NT2/D1 (cell line): Measurements from ENCODE around the gene INPP5E.

ENCODE experiments used
- DNase-seq: peaks from one replicate; pipeline ENCODE4 v3.0.0-alpha.2; 2011; ENCODE audit warnings: low read depth, low spot score
- H3K27me3 ChIP-seq: 2 replicates; pipeline ENCODE4 v1.6.0; 2011; ENCODE audit warnings: mild to moderate bottlenecking; ENCODE audit not compliant: insufficient read length, insufficient read depth
- H3K36me3 ChIP-seq: 2 replicates; pipeline ENCODE4 v1.6.1; 2011; ENCODE audit warnings: mild to moderate bottlenecking, low read length, mixed read lengths; ENCODE audit not compliant: insufficient read depth, insufficient read length
- H3K4me1 ChIP-seq: 2 replicates; pipeline ENCODE4 v1.5.1; 2011; ENCODE audit not compliant: insufficient read depth, insufficient read length
- H3K4me3 ChIP-seq: 2 replicates; pipeline ENCODE4 v1.5.1; 2011; ENCODE audit warnings: low read depth; ENCODE audit not compliant: insufficient read length
- H3K9ac ChIP-seq: 2 replicates; pipeline ENCODE4 v1.6.0; 2011; ENCODE audit warnings: low read depth; ENCODE audit not compliant: insufficient read length
- H3K9me3 ChIP-seq: 2 replicates; pipeline ENCODE4 v1.5.1; 2011; ENCODE audit warnings: mild to moderate bottlenecking, low read length; ENCODE audit not compliant: insufficient read depth
- SUZ12 ChIP-seq: IDR thresholded peaks from 2 replicates; pipeline ENCODE4 v1.6.1; 2011; ENCODE audit not compliant: insufficient read length, insufficient read depth; ENCODE audit errors: extremely low read depth
- YY1 ChIP-seq: IDR thresholded peaks from 2 replicates; pipeline ENCODE4 v1.6.1; 2011; ENCODE audit not compliant: insufficient read length, insufficient read depth
- ZNF274 ChIP-seq: IDR thresholded peaks from 2 replicates; pipeline ENCODE4 v1.6.1; 2011; ENCODE audit warnings: mild to moderate bottlenecking, low read depth, low read length

The INPP5E gene

DNA sequence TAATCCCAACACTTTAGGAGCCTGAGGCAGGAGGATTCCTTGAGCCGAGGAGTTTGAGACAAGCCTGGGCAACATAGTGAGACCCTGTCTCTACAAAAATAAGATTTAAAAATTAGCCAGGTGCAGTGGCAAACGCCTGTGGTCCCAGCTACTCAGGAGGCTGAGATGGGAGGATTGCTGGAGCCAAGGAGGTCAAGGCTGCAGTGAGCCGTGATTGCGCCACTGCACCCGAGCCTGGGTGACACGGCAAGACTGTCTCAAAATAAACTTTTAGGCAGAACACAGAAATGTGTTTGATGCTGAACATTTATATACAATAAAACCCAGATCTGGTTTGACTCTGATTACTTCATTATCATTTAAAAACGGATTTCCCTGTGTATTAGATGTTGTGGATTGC lies 34.2 kb downstream of the INPP5E start:
- no peak for TF ChIP-seq YY1
- no peak for TF ChIP-seq ZNF274
- no peak for TF ChIP-seq SUZ12
- no peaks in the 10 kb centered on the region for H3K27me3 ChIP-seq
- H3K4me3 ChIP-seq, result no peak overlapping the region
- H3K36me3 ChIP-seq, result peaks cover 82% of the 10 kb centered on the region
- H3K9me3 ChIP-seq, result no peaks in the 10 kb centered on the region
- peaks cover 9% of the 10 kb centered on the region for H3K4me1 ChIP-seq
- no peak for DNase-seq
- H3K9ac ChIP-seq, result no peak overlapping the region

DNA sequence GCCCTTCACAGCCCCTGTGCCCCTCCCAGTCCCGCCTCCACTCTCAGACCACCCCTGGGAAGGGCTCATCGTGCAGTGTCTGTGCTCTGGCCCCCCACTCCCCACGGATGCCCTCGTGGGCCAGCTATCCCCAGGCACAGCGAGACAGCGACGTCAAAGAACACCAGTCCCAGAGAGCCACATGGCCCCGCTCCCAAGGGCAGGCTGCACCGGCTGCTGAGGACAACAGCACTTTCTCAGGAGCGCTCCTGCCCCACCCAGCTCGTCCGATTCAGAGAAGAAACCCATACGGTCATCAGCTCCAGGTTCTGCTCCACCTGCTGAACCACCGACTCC lies 34.9 kb downstream of the INPP5E start:
- Histone ChIP-seq H3K9me3 (no peaks in the 10 kb centered on the region), H3K4me1 (peaks cover 11% of the 10 kb centered on the region), H3K4me3 (no peak overlapping the region), H3K27me3 (no peaks in the 10 kb centered on the region), H3K36me3 (peaks cover 82% of the 10 kb centered on the region), H3K9ac (peak overlapping the region; percentile 17)
- TF ChIP-seq YY1, result no peak
- TF ChIP-seq SUZ12, result no peak
- TF ChIP-seq ZNF274, result no peak
- DNase-seq, result no peak

DNA sequence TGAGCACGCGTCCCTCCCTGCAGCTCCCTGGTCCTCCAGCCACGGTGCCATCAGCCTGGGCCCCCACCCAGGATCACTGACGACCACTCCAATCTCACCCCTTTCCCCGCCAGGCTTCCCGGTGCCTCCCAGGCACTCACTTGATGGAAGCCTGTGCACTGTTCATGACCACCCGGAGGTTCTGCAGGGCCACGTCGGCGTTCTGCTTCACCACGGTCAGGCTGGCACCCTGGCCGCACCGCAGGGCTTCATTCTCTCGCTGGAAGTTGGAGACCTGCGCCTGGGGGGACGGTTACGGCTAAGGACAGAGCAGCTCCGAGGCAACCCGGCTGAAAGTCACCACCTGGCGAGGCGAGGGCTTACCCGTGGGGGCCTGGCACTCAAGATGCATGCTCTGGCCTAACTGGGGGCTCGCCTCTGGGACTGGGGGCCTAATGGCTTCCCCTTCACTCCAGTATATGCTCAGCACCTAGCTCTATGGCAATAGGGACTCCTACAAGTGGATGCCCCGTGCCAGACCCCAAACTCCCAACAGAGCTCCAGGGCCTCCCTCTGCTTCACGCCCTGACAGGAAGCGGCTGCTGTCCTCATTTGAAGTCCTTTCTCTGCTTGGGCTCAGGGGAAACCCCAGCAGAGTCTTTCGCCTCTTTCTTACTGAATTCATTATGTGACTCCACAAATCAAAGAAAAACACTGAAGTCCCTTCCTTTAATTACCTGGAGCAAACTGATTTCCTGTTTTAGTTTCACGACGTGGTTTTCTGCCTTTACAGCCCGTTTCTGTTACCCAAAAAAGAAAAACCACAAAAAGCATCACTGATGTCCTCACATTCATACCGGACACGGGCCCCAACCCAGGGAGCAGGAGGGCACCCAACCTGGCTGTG lies 35.5 kb downstream of the INPP5E start:
- peaks cover 78% of the 10 kb centered on the region for H3K36me3 ChIP-seq
- H3K4me3 ChIP-seq, result no peak overlapping the region

DNA sequence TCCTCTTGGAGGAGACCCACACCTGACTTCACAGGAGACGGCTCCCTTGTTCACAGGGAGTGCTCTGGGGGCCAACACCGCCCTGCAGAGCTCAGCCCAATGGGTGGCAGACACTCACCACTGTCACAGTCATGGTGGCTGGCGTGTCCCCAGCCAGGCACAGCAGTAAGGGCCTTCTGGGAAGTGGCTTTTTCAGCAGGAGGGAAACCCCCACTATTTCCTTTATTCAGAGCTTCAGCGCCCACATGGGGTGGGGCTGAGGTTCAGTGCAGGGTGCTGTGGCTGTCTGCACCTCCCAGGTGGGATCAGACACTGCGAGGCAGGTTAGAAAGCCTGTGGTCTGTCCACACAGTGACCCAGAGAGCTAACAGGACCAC lies 36.1 kb downstream of the INPP5E start:
- no peaks in the 10 kb centered on the region for H3K27me3 ChIP-seq
- peaks cover 14% of the 10 kb centered on the region for H3K4me1 ChIP-seq
- H3K36me3 ChIP-seq, result peaks cover 79% of the 10 kb centered on the region
- no peak for DNase-seq
- no peak overlapping the region for H3K9ac ChIP-seq
- no peak for TF ChIP-seq YY1
- TF ChIP-seq ZNF274, result no peak
- TF ChIP-seq SUZ12, result no peak
- H3K9me3 ChIP-seq, result no peaks in the 10 kb centered on the region
- no peak overlapping the region for H3K4me3 ChIP-seq

More for the DNA sequence above, 35.5 kb downstream of the INPP5E start:
- no peak overlapping the region for H3K9ac ChIP-seq
- no peak for DNase-seq
- peaks cover 11% of the 10 kb centered on the region for H3K4me1 ChIP-seq
- TF ChIP-seq YY1 (no peak), SUZ12 (no peak), ZNF274 (no peak)
- no peaks in the 10 kb centered on the region for H3K9me3 ChIP-seq
- no peaks in the 10 kb centered on the region for H3K27me3 ChIP-seq

DNA sequence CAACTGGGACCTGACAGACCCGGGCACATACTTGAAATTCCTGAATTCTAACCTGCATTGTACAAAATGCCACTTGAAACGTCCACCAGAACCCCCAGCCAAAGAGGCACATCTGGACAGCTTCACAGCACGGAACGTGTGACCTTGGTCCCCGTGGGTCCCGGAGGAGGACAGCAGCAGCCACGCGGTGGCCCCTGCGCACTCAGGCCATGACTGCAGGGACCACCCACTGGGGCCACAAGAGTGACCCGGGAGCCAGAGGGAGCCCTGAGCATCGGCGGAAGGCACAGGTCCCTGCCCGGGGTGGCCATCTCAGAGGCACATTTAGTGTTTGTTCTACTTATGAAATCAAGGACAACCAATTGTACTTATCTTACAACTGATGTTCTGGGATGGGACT lies 37.6 kb downstream of the INPP5E start:
- no peaks in the 10 kb centered on the region for H3K9me3 ChIP-seq
- peaks cover 15% of the 10 kb centered on the region for H3K4me1 ChIP-seq
- peaks cover 78% of the 10 kb centered on the region for H3K36me3 ChIP-seq
- DNase-seq, result no peak
- TF ChIP-seq SUZ12 (no peak), ZNF274 (no peak), YY1 (no peak)
- no peak overlapping the region for H3K4me3 ChIP-seq
- no peaks in the 10 kb centered on the region for H3K27me3 ChIP-seq
- no peak overlapping the region for H3K9ac ChIP-seq

DNA sequence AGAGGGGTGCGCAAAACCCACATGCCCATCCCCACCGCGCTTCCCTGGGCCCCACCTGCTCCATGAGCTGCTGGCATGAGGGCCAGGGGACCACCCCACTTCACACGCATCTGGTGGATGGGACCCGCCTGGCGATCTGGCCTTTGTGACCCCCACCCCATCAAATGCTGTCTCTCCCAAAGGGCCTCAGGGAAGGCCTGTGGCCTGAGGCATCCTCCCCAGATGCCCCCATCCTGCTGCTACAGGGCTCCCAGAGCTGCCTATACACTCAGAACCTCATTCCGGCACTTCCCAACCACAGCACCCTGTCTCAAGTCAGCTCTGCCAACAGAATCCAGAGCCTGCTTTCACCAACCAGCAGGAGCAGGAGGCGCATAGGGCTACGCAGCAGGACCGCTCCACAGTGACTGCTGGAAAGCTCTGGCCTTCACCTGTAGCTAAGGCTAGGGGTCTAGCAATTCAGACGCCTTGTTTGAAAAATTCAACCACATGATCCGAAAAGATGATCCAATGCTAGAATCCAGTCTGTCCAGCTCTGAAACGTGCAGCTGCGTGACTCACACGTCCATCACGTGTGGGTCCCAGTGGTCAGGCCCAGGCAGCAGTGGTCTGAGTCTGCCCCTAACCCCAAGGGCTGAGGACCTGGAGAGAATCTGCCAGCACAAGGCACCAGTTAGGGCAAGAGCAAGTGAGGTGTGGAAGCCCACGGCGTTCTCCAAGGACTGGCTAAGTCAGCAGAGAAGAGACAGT lies 38.3 kb downstream of the INPP5E start:
- no peak for TF ChIP-seq SUZ12
- no peak for TF ChIP-seq YY1
- TF ChIP-seq ZNF274, result no peak
- no peak for DNase-seq
- peaks cover 15% of the 10 kb centered on the region for H3K4me1 ChIP-seq
- no peaks in the 10 kb centered on the region for H3K27me3 ChIP-seq
- H3K9me3 ChIP-seq, result no peaks in the 10 kb centered on the region
- H3K9ac ChIP-seq, result no peak overlapping the region
- peaks cover 79% of the 10 kb centered on the region for H3K36me3 ChIP-seq
- no peak overlapping the region for H3K4me3 ChIP-seq
